LoVo (cell line): ENCODE measurements around the gene RUNX1.

Experiments used
- DNase-seq: peaks from one replicate; pipeline ENCODE4 v3.0.0-alpha.2; 2016; ENCODE audit warnings: low spot score

Gene RUNX1

DNA sequence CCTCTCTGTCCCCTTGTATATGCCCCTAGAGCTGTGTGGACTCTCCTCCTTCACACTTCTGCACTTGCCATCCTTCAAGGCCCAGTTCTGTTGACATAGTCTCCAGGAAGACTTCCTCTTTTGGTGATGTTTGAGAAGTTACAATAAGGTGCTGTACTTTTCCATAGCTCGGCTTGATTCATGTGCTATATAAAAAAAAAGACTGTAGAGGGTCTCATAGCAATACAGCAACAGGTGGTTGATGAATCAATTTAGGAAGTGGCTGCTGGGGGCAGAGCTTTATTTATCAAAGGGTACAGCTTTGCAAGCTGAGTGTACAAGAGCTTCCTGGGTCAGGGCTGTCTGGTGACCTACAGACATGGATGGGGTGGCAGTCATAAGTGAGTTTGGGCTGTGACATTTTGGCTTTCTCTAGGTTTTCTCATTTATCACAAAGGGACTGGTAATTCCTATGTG, 102.7 kb downstream of the RUNX1 start:
- DNase-seq = no peak

DNA sequence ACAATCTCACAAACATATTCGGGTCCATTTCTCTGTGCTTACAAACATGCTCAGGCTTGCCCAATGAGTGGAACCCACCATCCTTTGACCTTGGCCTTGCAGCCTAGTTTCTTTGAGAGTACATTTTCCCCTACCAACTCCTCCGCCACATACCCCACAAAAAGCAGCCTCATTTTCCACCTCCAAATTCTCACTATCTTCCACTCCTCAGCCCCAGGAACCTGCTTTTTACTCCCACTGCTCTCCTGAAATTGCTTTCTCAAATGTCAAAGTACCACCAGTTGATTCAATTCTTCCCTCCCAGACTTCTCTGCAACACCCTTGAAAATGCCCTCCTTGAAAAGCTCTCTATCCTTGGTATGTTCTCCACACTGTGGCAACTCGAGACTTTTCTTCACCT, 103.8 kb downstream of the RUNX1 start:
- no peak for DNase-seq

DNA sequence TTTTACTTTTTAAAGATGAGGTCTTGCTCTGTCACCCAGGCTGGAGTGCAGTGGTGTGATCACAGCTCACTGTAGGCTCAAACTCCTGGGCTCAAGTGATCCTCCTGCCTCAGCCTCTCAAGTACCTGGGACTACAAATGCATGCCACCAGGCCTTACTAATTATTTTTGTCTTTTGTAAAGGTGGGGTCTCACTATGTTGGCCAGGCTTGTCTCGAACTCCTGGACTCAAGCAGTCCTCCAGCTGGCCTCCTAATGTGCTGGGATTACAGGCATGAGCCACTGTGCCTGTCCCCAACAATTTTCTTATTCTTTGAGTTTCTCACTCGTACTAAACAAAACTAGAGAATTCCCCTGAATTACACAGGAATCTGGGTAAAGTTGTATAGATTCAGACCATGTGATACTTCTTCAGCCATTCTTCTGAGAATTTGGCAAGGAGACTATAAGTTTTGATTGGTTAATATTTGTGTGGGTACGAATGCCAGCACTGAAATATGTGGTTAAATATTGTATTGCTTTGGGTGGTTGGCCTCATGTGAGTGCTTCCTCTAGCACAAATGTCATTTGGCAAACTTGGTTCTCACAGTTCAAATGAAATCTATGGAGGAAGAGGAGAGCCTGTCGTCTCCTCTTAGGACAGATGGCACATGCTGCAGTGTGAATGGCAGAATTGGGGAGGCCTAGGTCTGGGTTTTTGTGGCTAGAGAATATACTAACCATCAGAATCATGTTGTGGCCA, 104.9 kb downstream of the RUNX1 start:
- no peak for DNase-seq

DNA sequence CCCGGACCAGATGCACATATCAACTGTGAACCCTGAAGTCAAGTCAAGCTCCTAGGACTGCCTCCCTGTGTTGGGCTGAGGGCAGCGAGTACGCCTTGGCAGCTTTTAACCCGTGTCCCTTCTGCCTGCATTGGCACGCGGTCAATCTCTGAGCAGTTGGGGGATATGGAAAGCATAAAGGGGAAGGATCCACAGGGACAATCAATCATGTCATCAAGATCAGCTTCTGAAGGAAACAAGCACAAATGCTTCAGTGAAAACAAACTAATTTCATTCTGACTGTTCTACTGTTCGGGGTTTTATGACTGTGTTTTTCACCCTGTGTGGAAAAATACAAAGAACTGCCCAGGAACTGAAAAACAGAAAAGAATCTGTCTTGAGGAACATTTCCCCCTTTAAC, 106.2 kb downstream of the RUNX1 start:
- no peak for DNase-seq

DNA sequence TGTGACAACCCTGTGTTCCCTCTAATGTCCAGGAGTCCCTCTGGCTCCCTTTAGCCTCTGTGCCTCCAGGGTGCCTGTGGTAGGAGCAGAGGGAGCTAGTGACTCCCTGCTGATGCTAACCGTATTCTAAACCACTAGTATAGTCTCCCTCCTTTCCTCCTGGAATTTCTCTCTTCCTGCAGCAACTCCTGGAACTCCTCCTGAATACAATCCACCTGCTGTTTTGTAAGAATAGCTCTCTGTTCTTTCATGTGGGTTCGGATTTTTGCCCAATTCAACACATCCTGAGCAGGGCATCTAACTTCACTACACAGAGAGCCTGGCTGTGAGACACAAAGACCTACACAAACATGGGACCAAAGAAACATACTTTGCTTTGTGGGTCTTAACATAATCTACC, 107.9 kb downstream of the RUNX1 start:
- DNase-seq = no peak

DNA sequence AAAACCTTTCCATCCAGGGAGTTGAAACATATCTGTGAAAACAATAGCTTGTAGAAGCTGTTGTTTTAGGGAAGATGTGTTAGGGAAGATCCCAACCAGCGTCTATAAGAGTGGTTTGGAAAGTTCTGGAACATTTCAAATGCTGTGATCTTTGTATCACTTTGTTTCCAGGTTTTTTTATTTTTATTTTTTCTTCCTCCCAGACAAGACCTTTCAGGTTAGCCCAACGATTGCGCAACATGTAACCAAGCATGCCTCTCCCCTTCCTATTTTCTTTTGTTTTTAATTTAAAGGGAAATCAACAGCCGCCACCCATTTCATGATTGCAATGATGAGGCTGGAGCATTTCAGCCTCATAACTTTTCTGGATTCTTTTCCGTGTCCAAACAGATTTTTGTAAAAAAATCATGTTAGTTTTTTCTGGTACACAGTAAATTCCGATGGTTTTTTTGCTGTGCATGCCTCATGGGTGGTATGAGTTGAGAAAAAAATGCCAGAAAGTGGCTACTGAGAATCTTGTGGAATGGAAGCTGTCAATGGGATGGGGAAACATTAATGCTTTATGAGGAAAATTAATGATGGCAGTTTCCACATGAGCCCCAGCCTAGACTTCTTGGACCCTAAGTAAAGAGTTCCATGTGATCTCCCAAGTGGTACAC, 109.3 kb downstream of the RUNX1 start:
- DNase-seq = no peak

DNA sequence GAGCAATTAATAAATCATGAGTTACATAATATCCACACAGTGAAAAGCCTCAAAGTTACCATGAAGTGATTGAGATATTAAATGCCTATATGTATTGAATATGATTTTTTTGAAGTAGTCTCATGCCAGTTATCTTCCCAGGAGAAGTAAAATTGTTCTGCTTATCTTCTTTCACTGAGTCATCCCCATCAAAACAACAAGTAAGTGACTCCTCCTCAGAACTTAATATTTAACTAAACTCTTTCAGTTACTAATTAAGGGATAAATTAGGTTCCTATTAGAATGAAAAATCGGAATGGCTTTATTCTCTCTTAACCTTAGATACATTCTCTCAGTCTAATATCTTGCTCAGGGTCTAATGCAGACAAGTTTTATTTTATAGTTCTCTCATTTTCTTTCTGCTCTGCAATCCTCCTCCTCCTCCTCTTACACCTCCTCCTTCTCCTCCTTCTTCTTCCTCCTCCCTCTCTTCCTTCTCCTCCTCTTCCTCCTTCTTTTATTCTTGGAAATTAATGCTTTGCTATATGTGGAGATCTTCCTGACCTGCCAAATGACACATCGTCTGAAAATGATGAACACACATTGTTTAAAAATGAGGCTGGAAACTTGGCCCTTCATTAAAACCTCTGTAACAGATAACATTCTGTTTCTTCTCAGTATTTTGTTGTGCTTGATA, 110.9 kb downstream of the RUNX1 start:
- no peak for DNase-seq

DNA sequence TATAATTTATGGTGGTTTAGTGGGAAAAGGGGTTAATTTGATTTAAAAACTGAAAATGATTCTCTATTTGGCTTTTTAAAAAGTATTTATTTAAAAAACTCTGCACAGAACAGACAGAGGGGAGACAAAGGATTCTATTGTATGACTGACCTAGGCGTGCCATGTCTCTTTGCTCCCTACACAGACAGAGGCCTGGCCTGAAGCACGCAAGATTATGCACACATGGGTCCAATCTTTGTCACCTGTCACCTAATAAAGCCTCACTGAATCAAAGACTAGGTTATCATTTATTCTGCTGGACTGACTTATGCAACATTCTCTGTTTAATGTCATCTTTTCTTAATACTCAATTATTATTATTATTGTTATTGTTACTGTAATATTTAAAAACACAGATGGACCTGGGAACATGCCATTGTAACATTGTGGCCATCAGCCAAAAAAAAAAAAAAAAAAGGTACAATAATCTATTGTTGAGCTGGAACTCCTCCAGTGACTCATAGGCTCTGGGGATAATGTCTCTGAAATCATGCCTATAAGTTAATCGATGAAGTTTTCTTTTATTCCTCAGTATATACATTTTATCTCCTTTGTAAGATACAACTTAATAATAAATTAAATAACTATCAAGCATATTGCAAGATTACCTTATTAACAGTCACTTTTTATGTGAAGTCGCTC, 112.1 kb downstream of the RUNX1 start:
- no peak for DNase-seq

DNA sequence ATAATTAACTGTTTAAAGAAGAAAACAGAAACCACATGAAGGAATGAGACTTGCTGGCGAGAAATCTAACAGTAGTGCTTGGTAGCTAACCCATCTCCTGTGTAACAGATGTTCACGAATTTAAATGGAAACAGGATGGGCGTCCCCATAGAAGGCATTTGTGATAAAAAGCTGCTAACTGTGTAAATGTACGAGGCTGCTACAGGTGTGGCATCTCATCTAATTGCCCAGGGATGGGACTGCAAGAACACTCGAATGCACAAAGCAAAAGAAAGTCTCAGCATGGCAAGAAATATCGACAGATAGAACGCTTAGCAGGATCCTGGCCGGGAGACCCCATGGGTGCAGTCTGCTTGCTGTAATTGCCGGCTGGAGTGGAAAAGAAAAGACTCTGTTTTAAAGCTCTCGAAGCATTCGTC, 112.7 kb downstream of the RUNX1 start:
- DNase-seq = no peak

DNA sequence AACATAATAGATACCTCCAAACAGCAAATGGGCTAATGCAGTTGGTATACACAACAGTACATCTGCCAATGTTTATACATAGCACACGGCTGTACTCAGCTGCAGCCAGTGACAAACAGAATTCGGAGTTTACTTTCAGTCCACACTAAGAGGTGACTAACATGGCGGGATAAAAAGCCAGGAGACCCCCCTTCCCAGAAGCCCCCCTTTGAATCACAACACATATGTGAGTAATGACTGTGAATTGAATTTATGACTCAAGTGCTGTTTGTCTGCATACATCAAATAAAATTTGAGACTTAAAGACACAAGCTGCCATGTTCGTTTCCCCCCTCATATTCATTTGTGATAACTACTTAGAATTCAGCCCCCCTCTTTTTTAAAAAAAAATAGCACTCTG, 113.2 kb downstream of the RUNX1 start:
- DNase-seq = no peak

DNA sequence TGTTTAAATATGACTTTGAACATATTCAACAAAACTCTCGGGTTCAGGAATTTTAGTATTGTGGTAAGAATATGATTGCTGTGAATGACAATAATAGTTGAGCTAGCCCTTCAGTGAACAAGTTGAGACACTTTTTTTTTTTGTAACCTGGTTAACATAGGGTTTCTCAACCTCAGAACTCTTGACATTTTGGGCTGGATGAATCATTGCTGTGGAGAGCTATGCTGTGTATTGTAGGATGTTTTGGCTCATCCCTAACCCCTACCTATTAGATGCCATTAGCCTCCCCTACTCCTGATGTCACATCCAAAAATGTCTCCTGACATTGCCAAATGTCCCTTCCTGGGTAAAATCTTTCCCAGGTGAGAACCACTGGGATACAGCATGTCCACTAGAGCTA, 113.7 kb downstream of the RUNX1 start:
- DNase-seq = no peak

DNA sequence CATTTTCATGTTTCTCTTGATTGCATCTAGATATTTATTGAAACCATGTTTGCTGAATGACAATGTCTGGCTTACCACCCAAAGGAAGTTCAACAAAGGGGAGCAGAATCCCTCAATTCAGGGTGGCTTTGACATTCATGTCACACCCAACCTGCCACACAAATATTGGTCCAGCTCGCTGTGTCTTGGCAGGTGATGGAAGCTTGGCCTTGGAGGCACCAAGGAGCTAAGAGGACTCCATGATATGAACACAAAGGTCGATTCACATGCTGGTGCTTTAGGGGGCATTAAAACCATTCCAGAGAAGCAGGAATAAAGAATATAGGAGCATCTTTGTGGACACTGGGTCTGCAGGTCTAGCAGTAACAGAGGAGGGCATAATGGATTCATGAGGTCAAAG, 114.8 kb downstream of the RUNX1 start:
- no peak for DNase-seq

DNA sequence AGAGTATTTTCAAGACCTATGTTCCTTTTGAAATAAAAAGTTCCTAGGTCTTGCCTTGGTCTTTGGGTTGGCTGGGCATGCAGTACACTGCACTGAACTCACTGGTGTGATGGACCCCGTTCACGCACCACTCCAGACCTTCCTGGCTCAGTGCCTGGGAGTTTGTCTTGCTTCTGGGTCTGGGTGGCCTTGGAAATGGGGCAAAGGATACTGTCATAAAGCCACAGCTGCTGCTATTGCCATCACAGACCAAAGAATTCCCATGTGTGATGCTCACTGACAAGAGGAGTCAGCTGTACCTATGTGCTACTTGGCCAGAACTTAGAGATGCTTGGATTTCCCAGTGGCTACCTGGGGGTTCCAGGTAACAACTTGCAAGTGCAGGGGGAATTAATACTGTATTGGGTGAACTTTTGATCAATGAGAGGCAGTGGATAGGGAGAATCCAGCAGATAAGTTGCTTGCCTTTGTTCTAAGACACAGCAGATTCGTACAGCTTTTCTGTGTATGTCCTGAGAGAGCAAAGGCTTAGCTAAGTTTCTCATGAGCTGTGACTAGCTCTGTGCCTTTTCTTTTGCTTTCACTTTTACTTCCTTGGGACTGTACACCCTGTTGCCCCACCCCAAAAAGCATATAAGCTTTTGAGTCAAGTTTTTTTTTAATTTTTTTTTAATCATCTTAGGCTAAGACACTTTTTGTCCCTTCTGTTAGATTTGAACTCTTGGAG, 115.3 kb downstream of the RUNX1 start:
- DNase-seq = no peak

DNA sequence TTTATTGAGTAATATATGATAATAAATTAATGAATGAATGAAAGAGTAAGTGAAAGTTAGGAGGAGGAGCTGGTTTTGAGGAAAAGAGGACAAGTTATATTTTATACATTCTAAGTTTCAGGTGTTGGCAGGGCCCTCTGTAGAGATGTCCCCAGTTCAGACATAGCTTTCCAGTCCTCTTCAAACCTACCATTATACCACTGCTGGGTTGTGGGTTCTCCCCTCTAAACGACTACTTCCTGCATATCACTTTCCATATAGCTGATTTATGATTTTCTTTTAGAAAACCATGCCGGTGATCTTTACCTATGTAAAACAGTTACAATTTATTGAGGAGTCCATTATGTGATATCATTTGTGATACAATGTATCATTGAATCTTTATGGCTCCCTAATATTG, 116.9 kb downstream of the RUNX1 start:
- no peak for DNase-seq

DNA sequence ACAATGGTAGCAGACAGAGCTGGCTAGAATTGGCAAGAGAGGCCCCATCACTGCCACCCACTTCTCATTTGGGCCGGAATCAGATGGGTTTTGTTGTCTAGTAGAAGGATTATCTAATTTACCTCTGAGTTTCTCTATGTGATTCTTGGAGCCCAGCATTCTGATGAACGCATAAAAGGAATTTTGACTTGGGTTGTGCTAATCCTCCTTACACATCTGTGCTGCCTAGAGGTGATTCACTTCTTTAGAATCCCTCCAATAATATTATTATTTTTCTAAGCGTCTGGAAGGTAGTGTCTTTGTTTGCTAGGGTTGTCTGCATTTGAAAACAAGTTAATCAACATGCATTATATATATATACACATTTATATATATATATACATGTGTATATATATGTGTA, 118.1 kb downstream of the RUNX1 start:
- DNase-seq = no peak

DNA sequence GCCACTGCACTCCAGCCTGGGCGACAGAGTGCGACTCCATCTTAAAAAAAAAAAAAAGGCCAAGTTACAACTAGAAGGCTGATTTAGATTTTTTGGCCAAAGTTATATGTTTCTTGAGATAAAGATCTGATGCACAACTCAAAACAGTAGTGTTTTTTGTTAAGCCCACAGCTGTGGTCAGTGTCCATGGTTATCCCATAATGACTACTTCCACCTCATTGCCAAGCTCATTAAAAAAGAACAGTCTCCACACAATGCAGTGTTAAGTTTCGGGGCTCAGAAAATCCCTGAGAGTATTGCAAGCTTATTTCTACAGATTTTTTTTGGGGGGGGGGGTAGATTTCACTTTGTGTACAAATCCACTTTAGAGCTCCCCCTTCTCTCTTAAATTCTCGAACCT, 120.5 kb downstream of the RUNX1 start:
- no peak for DNase-seq

DNA sequence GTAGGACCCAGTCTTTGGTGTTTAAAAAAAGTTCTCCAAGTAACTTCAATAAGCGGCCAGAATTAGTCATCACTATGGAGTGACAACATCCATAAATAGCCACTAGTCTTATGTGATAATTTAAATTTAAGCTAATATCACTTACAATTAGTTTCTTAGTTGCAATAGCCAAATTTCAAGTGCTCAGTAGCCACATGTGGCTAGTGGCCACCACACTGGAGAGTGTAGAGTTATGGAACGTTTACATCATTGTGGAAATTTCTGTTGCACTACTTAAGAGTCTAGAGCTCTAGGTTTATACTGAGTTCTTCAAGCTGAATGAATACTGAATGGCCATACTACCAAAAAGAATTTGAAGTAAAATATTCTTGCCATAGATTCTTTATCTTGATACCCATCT, 121.1 kb downstream of the RUNX1 start:
- no peak for DNase-seq

DNA sequence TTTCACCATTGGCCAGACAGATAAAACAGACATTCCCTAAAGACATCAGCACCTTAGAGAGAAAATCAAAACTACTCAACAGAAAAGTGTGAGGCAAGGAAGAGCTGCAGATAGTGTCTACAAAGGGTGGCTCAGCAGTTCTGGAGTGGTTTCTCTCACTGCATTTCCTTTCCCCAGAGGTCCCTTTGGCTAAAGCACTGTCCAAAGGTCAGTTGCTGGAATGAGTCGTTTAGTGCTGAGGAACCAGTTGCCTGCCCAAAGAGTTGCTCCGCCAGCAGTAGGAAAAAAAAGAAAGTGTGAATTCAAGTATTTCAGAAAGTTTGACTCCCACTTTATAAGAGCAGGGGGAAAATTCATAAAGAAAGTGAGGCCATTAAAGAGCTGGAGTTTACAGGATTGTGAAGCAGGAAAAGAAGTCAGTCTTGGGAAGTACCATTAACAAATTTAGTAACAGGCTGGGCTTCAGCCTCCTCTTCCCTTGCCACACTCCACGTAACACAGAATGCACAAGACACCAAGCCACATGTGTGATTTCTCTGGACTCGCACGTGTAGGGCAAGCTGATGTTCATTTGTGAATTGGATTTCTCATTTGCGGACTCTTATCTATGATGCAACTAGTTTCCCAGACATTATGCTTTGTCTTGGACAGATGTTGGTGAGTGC, 122.2 kb downstream of the RUNX1 start:
- DNase-seq = peak; percentile 59

DNA sequence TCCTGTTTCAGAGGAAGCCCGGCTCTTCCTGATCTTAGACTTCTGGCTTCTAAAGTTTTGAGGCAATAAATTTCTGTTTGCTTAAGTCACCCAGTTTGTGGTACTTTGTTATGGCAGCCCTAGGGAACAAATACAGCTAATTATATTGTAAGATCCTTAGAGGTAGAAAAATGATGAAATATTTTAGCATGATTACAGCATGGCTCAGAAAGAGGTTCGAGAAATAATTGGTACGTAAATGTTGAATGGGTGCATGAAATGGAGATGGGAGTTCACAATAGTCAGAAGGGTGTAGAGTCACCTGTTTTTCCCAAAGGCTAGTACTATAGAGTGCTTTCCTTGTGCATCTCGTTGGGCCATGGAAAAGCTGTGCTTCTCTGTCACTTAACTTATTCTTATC, 123.5 kb downstream of the RUNX1 start:
- no peak for DNase-seq

DNA sequence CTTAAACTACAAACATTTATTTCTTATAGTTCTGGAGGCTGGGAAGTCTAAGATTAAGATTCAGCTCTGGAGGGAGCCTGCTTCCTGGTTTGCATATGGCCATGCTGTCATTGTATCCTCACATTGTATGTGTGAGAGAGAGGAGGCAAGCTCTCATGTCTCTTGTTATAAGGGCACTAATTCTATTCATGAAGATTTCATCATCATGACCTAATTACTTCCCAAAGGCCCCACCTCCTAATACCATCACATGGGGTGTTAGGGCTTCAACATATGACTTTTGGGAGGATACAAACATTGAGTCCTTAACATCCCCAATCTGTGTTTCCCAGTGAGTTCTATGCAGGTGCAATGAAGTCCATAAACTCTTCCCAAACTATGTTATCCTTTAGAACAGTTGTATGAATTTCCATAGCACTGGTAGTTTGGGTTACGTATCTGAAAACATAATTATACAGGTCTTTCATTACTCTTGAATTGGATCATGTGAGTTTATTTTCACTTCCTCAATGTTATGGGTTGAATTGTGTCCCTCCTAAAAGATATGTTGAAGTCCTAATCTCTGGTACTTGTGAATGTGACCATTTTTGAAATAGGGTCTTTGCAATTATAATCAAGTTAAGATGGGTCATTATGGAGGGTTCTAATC, 124.2 kb downstream of the RUNX1 start:
- DNase-seq = no peak

DNA sequence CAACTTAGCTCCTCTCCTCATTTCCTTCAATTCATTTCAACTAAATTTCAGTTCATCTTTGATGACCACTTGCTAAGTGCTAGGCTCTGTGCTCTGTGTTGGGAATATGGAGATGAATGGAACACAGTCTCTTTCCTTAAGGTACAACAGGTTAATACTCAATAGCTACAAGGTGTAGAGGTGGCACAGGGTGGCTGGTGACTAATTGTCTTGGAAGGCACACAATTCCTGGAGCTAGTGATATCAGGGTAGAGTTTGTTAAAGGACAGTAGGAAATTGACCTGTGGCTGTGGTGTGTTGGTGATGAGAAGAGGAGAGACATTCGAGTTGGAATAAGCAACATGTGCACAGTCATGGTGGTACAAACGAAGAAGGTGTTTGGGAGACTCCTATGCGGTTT, 124.9 kb downstream of the RUNX1 start:
- no peak for DNase-seq
